ENCODE data around the gene DGAT2. TPM values are rescaled to one million over a fixed set of nuclear protein-coding genes. Genes with fewer than 3 reads are reported as not detected.

Gene DGAT2
- polyA plus RNA-seq, 12 donors = 0.17 to 3.5 (median 0.58) TPM; not detected in 2

DNA sequence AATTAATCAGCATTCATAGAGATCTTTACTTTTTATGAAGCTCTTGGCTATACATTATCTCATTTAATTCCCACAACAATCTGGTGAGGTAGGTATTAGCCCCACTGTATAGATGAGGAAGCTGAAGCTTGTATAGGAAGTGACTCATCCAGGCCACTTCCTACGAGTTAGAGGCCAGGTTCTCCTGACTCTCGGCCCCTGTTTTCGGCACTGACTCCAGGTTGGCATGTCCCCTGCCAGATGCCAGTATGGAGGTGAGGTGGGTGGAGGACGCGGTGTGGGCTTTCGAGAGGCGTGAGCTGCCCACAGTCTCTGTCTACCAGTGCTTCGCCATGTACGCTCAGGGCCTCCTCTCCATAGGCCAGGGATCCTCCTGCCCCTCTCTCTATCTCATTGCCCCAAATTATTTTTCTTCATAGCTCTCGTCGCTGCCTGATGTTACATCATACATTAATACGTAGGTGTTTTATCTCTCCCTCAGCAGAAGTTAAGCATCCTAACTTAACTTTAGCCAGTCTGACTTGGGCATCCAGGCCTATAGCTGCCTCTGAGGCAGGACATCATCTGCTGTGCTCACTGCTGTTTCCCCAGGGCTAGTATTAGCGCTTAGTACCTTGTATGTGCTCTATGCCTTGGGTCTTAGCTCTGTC is 9.0 kb downstream of the DGAT2 start:
- DNase-seq = no peak

DNA sequence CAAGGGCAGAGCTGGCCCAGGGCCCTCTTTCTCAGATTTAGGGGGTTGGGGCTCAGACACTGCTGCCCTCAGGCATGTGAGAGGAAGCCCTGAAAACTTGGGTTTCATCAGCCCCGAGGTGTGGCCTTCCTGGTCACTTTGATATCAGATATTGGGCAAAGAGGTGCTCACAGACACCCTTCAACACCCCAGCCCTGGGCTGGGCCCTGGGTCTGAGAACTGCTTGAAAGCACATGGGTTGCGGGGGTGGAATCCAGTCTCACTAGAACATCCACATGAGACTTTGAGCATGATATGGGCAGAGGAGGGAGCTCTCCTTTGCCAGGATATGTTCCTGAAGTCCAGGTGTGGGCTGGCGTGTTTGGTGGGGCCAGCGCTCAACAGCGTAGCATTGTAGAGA is 10.4 kb downstream of the DGAT2 start:
- DNase-seq = no peak

DNA sequence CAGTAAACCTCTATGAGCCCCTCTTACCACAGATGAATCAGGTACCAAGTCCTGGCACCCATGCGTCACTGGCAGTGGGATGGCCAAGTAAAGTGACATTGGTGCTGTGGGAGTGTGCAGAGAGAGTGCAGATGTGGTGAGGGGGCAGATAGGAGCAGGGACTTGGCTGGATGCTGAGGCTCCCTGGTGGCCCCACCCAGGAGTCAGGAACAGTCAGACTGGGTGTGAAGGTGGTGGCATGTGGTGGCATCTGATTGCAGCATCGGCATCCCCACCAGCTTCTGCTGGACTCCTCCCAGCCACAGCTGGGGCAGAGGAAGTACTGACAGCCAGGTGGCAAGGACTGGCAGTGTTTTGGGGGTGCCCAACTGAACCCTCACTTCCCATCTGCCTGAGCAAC is 11.4 kb downstream of the DGAT2 start:
- no peak for DNase-seq

DNA sequence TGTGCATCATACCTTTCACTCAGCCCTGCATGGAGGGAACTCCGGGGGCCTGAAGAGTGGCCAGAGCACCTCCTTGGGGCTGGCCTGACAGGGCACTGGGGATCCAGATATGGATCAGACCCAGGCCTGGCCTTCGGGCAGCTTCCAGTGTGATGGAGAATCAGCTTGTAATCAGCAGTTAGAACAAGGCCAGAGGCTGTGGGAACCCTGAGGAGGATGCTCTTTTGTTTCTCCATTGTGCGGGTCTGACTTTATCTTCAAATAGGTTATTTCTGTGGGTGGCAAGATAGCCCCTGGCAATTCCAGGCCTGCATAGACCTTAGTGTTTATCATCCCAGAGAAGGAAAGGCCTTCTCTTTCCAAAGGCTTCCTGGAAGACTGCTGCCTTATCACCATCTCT is 12.3 kb downstream of the DGAT2 start:
- no peak for DNase-seq

DNA sequence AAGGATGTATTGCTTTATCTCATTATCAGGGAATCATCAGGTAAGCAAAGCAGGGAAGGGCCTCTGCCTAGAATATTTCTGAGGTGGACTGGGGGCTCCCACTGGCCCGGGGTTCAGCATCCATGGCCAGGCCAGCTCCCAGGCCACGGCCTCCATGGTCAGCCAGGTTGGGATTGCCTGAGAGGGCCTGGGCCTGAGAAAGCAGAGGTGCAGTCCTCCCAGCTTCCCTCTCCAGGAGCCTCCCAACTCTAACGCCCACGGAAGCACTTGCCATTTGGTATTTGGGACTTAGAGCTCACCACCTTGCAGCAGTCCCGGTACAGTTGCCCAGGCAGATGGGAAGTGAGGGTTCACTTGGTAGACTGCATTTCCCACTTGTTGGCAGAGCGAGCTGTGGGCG is 12.7 kb downstream of the DGAT2 start:
- DNase-seq = no peak

DNA sequence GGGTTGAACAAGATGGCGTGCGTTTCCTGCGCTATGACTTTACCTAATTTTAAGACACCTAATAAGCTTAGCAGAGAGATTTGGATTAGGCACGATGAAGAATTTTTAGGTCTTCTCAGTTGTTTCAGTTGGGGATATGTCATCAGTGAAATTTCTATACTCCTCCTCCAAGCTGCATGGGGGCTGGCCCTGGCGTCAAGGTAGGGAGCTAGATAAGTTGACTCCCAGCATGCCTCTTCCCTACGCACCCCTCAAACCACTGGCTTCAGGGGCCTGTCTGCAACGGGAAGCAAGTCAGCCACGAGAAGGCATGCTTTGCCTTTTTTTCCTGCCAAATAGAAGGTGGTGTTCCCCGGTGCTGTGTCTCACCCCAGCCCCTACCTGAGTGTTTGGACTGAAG is 13.3 kb downstream of the DGAT2 start:
- no peak for DNase-seq

DNA sequence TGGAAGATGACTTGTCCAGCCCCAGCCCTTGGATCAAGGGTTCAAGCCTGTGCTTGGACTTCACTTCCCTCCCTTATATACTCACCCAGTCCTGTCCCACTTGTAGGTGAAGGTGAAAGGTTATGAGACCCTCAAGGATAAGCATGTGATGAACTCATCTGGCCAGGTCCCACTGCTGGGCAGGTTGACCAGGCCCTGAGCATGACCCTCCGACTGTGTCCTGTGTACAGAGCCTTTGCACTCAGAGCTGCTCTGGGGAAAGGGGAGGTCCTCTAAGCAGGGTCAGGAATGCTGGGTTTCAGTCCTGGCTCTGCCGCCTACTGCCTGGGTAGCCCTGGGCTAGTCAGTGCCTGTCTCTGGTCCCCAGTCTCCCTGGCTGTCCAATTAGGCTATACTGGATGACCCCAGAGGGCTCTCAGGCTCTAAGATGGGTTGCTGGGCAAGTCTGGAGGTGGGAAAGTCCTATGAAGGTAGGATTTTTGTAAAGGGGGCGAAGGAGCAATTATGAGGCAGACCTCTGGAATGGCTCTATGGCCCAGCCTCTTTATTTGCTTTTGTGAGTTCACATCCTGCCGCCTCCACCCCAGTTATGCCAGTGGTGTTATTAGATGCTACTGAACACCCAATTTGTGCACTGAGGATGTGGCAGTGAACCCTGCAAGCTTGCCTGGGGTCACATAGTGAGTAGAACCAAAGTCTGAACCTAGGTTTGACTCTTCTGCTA is 14.1 kb downstream of the DGAT2 start:
- DNase-seq = no peak

DNA sequence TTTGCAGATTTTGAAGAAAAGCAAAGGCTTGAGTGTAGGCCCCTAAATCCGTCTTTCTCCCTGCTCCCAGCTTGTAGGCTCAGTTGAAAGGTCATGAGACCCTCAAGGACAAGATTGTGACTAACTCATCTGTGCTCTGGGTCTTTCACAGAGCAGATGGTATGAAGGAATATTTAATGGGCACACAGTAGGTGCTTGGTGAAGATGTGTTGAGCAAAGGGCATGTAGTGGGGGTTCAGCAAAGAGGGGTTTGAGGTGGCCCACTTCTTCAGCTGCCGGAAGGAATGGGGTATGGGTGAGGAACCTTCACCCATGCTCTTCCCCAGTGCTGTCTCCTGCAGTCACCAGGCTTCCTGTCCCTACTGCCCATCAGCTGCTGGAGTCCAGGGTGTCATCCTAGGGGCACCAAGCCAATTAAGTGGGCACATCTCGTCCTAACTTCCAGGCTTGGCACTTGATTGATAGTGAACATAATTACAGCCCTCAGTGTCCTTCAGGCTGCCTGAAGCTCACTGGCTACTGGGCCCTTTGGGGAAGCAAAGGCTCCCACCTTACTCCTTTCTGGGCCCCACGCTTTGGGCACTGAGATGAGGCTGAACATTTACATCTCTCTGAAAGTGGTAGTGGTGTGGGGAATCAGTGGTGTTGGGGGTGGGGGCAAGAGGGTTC is 15.0 kb downstream of the DGAT2 start:
- no peak for DNase-seq

DNA sequence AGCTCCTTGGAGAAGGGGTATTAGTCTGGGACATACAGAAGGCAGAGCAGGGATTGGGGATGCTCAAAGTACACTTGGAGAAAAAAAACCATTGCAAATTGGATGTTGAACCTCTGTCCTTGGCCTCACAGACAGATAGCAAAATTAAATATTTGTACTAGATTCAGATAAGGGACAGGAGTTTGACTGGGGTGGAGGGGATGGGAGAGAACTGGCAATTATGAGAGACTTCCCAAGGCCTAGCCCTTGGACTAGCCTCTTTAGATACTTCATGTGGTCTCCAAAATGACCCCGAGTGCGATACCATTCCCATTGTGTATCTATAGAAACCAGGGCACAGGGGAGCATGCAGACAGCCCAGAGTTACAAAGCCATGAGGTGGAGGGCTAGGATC is 15.5 kb downstream of the DGAT2 start:
- DNase-seq = no peak

DNA sequence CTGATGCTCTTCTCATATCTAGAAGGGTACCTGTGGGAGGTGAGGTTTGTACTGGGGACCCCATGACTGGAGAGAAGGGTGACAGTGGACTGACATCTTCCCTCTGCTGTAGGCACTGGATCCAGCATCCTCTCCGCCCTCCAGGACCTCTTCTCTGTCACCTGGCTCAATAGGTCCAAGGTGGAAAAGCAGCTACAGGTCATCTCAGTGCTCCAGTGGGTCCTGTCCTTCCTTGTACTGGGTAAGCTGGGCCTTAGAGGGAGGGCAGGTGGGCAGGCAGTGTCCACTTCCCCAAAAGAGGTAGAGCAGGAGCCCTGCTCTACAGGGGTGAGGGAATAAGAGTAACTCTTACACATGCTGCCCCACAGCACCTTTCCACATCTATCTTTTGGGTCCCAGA is 15.9 kb downstream of the DGAT2 start:
- DNase-seq = no peak

DNA sequence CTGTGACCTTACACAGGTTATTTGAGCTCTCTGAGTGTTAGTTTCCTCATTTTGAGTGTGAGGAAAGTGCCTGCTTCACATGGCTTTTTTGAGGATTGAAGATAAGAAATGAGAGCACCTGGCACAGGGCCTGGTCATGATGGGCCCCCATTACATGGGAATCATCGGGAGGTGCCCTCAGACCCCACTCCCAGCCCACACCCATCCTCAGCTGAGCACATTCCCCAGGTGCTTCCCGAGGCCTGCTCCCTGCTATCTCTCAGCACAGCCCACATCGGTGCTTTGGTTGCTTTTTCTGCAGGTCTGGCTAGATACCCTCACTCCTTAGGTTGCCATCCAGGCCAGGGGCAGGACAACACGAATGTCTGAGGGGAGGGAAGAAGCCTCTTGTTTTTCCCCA is 16.6 kb downstream of the DGAT2 start:
- no peak for DNase-seq

DNA sequence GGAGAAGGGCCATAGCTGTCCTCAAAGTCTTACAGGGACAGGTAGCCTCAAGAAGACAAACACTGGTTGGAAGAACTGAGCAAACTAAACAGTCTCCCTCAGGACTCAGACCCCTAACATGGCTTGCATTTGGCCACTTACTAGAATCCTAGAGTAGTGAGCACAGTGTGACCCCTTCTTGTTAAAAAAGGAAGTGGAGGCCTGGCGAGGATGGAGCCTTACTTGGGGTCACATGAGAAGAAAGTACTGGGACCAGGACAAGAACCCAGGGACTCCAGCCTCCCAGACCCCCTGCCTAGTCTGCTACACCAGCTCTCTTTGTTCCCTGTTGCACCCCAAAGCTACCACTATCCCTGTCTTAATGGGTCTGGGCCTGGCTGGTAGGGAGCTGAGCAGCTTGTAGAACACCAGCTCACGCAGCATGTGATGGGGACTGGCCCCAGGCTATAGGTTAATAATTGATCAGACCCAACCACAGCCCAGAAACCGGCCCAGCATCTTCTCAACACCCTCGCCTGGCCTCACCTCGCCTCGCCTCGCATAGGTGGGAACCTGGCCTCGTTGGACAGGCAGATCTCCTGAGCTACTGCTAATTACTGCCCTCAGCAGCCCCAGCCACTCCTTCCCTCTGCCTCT is 17.6 kb downstream of the DGAT2 start:
- DNase-seq = no peak

DNA sequence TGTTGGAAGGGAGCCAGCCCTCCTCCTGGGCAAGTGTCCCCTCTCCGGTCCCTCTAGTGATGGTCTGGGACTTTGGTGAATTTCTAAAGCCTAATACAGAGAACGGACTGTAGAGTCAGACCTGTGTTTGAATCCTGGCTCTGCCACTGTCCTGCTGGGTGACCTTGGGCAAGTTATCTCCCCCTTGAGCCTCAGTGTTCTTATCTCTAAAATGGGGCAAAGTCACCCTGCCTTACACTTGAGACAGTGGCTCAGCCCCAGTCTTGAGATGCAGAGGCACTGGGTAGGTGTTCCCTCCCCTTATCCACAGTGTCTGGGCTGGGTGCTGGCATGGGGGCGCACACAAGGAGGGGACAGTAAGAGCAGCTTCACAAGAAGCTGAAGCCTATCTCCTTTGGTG is 20.9 kb downstream of the DGAT2 start:
- no peak for DNase-seq

DNA sequence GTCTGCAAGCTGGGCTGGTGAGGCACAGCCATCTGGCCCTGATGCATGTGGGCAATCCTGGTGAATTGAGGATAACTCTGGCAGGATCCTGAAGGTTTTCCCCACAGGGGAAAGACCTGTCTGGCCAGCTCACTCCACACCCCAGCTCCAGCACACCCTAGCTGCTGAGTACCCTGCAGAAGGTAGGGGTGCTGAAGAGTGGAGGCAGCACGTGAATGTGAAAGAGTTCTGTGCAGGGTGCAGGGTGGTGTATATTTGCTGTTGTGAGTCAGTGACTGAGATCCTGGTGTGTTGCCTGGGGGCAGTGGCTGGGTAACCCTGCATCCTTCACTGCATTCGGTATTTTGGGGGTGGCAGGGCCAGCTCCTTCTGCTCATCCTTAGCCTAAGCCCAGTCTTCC is 22.4 kb downstream of the DGAT2 start:
- DNase-seq = no peak

DNA sequence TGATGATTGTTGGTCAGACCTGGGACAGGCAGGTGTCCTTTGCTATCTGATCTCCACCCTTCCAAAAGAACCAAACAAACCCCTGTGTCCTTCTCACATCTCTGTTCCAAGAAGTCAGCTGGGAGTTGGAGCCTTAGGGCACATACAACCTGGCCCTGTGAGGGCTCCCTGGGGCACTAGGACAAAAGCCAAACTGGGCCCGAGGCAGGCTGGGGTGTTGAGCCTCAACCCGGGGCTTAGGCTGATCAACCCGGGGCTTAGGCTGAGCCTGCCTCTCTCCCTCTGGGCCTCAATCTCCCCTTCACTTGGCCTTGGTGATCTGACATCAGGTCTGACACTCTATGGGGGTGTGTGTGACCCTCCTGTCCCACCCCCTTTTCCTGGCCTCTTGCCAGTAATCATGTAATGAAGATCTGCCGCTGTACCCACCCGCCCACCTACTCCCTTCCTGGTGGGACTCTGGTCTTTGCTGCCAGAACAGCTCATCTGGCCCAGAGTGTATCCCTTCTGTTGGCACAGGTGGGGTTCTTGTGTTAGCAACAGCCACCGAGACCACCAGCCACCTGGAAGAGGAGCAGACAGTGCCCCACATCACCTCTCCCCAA is 23.7 kb downstream of the DGAT2 start:
- no peak for DNase-seq

DNA sequence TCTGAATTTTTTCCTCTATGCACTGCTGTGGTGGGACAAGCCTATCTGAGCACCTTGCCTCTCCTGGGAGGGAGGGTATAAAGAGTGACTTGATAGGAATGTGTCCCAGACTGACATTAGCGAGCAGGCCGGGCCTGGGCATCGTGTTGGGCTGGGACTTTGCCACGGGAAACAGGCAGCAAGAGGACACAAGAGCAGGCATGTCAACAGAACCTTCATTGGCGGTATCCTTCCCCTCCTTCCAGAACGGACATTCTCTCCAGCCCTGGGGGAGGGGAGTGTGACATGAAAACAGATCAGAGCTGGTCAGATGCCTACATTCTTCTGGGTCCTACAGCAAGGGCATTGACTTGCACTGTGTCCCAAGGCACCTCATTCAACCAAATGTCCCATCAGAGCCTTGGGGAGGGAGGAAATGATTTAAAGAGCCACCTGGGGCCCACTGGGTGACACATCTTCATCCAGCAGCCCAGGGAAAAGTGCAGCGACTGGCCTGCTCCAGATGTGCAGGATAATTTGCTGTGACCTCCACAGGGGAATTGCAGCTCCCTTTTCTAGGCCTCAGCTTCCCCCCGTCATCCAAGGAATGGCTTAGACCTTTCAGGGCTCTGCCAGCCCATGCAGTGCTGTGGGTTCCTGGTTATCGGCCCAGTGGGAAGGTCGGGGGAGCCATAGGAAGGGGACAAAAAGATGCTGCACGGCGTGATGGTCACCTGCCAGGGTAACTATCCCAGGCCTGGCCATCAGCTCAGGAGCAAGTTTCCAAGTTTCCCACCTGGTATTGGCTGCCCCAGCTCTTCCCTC is 24.6 kb downstream of the DGAT2 start:
- no peak for DNase-seq

DNA sequence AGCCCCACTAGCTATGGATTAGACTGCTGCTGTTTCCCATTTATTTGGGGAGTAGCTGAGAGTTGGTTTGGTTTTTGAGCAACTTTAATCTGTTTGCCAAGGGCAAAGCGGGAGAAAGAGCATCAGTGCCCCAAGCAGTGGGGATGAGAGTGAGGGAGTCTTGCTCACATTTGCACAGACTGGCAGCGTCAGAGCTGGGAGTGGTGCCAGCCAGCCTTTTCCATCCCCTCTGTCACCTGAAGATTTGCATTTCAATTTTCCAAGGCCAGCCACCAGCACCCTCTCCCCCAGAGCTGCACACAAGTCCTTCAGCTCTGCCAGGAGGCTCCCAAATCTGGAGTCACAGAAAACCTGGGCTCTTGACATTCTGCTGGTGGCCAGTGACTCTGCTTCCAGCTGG is 25.4 kb downstream of the DGAT2 start:
- DNase-seq = no peak

DNA sequence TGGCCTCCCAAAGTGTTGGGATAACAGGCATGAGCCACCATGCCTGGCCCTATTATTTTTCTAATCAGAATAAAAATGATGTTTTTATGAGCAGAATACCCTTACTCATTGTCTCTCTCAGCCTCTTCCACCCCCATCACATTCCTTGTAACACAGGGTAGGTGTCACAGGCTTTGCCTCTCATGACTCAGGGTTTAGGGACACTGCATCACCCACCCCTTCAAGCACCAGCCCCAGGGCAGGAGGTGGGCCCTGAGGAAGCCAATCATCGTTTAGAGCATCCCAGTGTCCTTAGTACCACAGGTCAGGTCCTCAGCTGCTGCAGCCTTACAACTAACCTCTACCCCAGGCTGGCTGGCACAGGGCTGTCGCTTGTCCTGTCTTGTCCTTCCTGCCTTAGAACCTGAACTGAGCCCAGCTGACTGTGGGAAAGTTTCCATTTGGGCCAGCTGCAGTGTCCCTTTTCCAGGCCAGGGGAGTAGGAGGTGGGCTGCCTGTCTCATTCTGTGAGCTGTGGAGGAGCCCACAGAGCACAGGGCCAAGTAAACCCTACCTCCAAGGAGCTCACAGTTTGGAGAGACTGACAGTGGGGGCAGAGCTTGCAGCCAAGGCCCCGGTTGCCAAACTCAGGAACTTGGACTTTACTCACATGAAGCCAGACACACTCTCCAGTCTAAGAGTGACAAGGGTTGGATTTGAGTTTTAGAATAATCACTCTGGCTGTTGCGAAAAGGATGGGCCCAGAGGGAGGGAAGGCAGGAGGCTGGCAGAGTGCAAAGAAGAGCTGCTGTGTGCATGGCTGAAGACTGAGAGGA is 26.9 kb downstream of the DGAT2 start:
- DNase-seq = no peak

DNA sequence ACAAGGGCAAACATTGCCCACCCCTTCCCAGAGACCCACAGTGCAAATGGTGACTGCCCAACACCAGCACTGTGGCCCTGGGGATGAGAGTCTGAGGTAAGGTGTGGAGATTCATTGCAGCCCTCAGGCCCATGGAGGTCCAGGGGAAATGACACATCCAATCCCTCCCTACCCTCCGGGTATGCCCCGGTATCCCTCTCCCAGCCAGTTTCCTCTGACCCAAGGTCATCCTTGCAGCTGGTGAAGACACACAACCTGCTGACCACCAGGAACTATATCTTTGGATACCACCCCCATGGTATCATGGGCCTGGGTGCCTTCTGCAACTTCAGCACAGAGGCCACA is 27.5 kb downstream of the DGAT2 start:
- DNase-seq = no peak

DNA sequence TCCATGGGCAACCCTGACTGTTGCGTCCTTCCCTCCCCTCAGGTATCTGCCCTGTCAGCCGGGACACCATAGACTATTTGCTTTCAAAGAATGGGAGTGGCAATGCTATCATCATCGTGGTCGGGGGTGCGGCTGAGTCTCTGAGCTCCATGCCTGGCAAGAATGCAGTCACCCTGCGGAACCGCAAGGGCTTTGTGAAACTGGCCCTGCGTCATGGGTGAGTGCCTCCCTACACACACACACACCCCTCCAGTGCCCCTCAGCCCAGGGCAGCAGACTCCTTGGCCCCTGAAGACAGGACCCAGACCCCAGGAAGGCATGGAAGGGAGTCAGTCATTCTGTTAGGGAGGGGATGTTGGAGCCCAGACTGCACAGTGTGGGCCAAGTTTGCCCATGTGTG is 28.5 kb downstream of the DGAT2 start:
- DNase-seq = no peak

DNA sequence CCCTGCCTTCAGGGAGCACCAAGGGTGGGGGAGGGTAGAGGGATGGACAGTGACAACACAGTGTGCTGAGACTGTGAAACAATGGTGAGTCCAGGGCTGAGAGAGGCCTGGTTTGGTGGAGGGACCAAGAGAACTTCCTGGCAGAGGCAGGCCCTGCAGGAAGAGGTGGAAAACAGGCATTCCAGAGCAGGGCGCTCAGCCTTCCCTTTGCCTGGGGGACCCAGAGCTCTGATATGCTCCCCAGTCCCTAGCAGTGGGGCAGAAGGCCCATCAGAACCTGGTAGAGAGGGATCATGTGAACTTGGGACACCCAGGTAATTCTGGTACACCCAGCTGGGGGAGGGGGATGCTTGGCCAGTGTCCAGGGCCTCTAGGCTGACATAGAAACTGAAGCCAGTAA is 29.2 kb downstream of the DGAT2 start:
- no peak for DNase-seq

All from muscle of arm (tissue), 12 donors.